GM18870 (cell line): Measurements from ENCODE around the gene MIEF1.
"Not testable (repeated sequence)": the region's sequence is repeated elsewhere in the genome, so short reads cannot be mapped to it uniquely, and the experiment has no call there.

ENCODE experiments used
- ATAC-seq: cut with Tn5 transposase; IDR thresholded peaks from one replicate; pipeline ENCODE4 v1.9.1; 2021; ENCODE audit warnings: moderate library complexity; ENCODE audit not compliant: unreplicated experiment

Gene MIEF1

DNA sequence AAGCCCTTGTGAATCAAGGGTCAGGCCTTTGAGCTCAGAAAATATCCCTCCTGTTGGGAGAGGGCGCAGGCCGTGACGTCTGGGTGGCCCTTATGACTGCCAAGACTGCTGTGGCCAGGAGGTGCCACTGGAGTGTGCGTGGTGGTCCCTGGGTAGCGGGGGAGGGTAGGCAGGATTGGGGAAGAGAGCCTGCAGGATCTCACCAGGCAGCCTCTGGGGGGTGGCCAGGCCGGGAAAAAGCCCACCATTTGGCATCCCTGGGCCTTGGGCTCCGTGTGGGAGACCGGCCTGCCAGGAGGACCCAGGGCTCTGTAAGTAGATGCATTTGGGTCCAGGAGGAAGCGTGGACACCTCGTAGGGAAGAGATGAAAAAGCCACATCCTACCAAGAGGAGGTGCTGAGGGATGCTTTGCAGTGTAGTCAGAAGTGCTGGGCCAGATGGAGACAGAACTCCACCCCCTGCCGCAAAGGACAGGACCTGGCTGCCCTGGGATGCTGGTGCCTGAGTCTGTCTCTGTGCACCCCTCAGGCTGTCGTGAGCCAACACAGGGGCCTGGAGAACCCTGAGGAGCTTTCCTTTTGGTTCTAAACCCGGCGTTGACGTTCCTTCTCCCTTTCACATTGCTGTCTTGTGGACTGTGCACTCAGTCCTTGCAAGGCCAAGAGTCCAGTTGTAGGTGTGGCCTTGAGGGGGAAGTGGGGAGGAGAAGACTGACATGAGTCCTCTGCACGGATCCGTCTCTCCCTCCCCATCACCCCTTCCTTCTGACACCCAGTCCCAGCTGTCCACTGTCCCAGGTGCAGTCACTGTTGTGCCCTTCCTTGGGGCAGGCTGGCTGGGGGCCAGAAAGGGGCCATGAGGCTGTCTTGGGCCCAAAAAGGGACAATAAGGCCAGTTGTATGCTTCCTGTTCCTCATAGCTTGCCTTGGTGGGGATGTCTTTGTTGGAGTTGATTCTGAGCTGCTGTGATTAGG lies 12.7 kb upstream of the MIEF1 start:
- ATAC-seq: peak; percentile 12

DNA sequence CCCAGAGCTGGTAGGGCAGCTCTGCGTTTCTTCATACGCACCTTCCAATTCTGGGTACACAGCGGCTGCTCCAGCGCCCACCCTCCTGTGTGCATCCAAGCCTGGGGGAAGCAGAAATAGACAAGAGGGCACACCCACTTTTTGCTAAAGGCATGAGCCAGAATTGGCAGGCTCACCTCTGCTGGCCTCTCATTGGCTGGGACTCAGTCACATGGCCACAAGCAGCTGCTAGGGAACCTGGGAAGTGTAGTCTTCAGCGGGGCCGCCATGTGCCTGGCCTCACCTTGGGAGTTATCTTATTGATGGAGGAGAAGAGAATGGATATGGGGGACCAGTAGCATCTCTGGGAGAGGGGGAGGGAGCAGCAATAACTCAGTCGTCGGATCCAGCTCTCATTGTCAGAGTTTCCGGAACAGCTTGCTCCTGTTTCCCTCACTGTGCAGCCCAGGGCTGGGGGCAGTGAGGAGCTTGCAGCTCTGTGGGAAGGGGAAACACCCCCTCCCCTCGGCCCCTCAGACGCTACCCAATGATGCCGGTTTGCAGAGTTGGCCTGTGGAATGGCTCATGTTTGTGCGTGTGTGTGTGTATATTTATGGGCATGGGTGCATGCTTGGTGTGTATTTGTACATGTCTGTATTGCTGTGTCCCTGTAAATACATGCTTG lies 11.8 kb upstream of the MIEF1 start:
- peak; percentile 60 for ATAC-seq

DNA sequence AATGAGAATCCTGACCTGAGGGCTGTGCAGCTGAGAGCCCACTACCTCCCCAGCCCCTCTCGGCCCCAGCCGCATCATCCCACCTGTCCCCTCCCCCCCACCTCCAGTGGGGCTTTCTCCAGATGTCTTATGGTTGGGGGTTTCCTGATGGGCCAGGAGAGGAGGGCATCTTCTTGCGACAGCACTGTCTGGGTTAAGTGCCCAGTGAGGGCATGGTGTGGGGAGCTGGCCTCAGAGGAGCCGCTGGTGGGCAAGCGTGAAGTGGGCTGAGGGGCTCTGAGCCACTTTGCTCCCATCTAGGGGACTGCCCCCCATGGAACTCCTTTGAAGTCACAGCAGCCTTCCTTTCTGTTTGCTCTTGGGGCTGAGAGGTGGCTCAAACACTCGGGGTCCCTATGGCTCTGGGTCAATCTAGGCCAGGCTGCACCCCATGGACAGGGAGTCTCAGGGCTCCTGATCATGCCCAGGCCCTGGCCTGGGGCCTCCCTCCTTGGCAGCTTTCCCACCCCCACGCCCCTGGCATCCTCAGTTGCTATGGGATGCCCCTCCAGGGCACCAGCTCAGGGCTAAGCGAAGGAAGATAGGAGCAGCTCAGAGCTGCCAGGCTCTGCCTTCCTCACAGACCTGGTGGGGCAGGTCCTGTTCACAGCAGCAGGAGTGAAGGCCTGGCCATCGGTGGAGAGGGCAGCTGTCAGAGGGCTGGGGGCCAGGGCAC lies 11.0 kb upstream of the MIEF1 start:
- no peak for ATAC-seq

DNA sequence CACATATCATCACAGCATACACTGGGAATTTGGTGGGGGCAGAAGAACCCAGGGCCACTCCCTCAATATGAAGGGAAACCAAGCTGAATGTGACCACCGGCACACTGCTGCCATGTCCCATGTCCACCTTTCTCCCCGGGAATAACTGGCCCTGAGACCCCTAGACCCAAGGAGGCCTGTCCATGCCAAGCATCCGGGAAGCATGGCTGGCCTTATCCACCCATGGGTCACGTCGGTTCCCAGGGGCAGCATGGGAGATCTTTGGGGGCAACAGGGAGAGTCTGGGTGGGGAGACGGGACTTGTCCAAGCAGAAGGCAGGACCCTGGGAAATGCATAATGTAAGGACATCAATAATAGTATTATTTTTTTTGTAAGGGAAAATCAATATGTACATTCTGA lies 10.4 kb upstream of the MIEF1 start:
- no peak for ATAC-seq

DNA sequence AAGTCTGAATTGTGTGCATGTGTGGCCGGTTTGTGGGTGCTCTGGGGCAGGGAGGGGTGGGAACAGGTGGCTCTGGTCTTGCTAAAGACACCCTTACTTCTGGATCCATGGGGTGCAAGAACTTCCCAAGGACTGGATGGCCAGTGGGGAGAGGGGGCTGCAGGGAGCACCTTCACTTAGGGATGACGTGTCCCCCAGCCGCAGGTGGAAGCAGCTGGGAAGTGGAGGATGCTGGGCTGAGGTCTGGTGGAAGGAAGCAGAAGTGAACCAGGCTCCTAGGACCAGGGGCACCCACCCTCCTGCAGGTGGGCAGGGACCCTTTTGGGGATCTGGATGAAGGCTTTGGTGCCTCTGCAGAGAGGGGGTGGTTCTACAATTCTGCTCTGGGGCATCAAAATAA lies 9.9 kb upstream of the MIEF1 start:
- no peak for ATAC-seq

DNA sequence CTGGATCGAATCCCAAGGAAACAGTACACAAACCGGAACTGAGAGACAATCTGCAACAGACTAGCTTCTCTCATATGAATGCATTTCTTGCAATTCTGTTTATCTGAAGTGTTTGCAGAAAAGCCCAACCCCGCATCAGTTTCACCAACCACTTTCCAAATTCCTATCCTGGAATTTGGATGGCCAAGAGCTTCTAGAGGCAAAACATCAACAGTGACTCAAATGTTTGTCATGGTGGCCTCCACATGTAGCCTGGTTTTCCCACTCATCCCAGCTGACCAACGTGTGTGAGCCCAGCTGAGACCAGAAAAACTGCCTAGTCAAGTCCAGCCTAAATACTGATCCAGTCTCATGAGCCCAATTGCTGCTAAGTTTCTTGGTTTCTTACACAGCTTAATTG lies 8.3 kb upstream of the MIEF1 start:
- ATAC-seq: no peak

DNA sequence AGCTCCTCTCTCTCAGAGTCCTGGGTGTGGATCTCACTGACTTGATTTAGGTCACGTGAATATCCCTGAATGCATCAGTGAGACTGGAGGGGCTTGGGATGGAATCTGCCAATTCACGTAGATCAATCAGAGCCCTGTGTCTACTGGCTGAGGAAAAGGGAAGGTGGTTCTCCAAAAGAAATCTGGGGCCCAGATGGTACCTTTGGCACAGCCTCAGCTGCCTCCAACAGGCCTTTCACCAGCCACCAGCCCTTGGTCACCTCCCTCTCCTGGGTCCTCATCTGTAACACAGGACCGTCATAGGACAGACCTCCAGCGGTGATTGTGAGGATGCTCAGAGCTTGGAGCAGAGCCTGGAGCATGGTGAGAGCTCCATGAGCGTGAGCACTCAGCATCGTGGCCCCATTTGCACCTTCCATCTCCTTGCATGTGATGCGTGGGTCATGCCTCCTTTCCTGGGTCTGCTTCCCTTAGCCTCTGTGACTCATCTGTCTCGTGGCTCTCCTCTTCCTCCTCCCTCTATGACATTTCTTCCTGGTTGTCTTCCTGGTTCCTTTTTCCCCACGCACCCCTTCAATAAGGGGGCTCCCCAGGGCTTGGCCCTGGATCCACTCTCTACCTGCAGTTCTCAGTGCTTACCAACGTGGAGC lies 7.5 kb upstream of the MIEF1 start:
- no peak for ATAC-seq

DNA sequence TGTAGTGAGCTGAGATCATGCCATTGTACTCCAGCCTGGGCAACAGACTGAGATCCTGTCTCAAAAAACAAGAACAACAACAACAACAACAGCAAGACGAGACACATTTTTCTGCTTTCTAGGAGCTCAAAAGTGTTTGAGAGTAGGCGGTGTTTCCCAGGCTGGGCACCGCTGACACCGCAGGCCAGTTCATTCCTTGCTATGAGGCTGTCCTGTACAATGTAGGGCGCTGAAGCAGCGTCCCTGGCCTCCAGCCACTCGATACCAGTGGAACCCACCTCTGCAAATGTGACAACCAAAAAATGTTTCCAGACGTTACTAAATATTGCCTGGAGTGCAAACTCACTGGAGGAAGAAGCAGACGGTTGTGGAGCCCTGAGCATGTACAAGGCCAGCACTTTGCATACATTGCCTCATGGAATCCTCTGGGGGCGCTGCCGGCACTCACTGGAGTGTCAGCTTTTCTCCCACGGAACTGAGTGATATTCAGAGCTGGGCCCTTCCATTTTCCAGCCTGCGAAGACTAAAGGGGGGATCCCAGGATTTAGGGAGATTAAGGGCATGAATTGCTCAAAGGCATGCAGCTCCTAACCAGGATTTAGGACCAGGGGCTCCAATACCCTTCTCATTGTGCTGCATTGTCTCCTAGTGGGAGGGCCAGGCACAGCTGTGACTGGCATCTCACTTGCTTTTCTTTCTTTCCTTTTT lies 5.8 kb upstream of the MIEF1 start:
- ATAC-seq: no peak

DNA sequence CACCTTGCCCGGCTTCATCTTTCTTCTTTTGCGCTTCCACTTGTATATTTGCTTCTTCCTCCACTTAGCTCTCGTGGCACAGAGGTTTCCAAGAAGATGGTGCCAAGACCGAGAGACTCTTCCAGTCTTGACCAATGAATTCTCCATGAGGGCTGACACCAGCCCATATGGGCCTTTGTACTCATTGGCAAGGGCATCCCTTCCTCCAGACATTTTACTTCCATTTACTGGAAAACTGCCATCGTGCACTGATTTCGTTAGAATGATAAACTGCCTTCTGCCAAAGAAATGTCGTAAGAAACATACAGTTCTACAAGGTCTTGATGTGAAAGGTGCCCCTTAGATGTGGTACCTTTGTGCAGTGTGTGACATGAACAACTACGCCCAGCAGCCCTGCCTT lies 4.7 kb upstream of the MIEF1 start:
- ATAC-seq: no peak

DNA sequence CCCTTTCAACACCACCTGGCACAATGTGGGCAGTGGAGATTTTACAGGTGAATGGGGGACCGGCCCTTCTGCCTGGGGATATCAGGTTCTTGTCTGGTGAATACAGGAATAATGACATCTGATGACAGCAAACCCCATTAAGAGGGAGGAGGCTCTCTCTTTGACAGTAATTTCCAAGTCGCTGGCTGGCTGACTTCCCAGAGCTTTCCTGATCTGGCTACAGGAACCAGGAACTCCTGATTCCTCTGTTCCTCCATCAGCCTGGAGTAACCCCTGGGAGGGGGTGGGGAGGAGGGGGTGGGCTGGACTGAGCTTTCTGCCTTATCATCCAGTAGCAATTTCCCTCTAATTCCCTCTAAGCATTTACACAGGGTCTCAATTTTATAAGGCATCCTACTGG lies 3.7 kb upstream of the MIEF1 start:
- no peak for ATAC-seq

DNA sequence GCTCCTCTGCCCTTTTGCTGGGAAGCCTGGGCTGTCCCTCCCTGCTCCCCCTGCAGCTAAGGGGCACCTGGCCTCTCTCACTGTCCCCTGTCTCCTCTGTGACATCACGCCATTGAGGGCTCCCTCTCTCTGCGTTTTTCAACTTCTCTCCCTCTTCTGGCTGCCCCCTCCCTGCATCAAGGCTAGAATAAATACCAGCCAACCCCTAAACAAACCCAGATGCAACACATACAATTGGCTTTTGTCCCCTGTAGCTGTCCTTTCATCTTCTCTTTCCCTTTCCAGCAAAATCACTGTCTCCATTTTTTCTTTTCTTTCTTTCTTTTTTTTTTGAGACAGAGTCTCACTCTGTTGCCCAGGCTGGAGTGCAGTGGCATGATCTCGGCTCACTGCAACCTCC lies 3.3 kb upstream of the MIEF1 start:
- ATAC-seq: no peak

DNA sequence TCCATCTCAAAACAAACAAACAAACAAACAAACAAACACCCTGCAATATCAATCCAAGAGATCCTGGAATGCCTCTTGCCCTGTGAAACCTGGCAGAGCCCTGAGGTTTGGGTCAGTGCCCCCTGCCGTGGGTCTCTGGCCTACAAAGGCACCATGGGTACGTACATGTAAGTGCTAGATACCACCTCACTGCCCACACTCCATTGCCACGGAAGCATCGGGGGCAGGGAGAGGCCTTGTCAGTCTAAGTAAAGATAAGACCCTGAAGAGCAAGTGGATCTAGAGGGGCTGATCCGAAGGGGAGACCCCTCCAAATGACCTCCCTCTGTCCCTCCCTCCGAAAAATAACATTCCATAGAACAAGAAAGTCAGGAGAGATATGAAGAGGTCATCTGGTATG lies 2.0 kb upstream of the MIEF1 start:
- ATAC-seq: no peak

DNA sequence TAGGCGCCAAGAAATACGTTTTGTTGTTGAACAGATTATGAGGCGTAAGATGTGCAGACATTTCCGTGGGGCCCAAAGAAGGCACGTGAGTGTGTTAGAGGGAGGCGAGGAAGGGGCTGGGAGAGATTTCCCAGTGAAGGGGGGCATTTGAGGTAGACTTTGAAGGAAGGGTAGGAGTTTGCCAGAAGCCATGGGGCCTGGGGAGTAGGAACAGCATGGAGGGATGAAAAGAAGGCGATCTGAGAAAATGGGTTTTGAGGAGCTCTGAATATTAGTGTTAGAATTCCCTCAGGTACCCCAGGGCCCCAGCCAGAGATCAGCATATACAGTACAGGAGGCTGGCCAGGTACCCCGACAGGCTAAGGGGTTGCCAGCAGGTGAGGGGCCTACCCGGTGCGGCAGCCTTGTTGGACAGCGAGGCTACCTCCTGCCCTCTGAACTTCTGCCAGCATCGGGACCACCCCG lies 414 bp upstream of the MIEF1 start:
- no peak for ATAC-seq

DNA sequence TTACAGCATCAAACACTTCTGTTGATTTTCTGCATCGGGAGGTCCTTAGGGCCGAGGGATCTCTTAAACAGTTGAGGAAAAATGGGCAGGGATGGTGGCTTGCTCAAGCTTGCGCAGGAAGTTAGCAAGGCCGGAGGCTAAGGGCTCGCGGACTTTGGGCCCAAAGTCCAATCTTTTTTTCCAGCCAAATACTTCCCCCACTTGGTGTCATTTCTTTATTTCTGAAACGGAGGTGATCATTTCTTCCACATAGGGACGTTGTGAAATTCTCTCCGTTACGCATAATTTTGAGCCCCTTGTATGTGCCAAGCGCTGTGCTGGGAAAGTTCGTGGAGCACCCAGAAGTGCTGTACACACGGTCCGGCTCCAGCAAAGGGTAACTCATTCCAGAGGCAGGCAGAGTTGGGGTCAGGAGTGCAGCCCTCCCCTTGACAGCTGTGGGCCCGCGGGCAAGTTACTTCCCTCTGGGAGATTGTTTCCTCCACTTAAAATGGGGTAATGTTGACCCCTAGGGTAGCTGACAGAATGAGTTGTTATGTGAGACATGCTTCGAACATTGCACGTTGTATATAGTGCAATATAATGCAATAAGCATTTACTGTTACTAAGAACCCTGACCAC lies 809 bp downstream of the MIEF1 start:
- no peak for ATAC-seq

DNA sequence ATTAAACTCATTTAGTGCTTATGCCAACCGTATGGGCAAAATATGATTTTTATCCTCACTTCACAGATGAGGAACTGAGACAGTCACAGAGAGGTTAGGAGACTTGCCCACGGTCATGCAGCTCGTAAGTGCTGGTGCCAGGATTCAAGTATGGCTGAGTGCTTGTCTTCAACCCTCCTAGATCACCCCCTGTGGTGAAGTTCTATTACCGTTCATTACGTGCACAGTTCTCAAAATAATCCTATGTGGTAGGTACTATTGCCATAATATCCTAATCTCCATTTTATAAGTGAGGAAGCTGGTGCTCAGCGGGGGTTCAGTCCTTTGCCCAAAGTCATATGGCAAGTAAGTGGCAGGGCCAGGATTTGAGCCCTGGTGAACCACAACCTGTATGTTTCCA lies 1.5 kb downstream of the MIEF1 start:
- ATAC-seq: no peak

DNA sequence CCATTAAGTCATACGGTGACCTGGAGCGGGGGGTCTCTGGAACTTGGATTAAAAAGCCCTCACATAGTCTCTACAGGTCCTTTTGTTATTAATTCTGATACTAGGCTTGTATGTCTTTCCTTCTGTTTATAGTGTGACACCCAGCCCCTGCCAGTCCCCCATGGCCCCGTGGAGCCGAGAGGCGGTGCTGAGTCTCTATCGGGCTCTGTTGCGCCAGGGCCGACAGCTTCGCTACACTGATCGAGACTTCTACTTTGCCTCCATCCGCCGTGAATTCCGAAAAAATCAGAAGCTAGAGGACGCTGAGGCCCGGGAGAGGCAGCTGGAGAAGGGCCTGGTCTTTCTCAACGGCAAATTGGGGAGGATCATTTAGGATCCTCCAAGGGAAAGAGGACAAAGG lies 2.0 kb downstream of the MIEF1 start:
- no peak for ATAC-seq

DNA sequence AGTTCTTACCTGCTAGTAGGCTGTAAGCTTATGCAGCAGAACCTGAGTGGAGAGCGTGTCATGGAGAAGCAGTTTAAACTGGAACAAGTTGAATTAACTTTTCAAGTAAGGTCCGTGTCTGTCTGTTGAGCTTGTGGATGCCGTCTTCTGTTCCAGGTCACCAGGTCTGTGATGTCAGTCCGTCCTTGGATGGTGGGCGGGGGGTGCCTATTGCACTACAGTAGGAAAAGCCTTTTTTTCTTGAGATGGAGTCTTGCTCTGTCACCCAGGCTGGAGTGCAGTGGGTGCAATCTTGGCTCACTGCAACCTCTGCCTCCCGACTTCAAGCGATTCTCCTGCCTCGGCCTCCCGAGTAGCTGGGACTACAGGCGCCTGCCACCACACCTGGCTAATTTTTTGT lies 4.9 kb downstream of the MIEF1 start:
- ATAC-seq: not testable (repeated sequence)

DNA sequence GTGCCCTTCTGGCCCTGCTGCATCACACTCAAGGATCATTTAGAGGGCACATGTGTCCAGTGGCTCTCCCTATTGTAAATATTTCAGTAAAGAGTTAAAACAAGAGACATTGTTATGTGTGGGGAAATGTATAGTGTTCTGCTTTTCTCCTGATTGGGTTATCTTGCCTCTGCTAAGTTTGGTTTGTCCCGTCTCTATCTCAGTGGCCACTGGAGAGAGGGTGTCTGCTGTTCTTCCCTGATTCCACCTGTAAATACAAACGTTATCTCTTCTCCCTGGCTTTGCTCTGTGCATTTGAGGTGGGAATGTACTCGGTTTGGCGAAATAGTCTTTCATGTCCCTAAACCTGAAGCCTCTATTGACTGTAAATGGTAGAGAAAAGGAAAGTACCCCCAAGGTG lies 6.3 kb downstream of the MIEF1 start:
- ATAC-seq: no peak

DNA sequence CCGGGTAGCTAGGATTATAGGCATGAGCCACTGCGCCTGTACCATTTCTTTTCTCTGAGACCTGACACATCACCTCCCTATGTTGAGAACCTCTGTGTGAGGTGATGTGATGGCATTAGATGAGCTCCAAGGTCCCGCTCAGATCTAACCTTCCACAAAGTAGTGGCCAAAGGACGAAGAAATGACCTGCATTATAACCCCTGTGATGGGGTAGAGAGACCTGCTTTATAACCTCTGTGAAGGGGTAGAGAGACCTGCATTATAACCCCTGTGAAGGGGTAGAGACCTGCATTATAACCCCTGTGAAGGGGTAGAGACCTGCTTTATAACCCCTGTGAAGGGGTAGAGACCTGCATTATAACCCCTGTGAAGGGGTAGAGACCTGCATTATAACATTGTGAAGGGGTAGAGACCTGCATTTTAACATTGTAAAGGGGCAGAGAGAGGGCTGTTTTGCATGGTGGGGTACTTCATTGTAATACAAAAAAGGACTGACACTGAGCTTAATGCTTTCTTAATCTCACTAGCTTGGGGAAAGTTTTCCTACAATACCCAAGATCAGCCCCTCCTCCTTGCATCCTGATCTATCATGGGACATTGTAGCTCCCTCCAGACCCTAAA lies 8.5 kb downstream of the MIEF1 start:
- ATAC-seq: no peak

DNA sequence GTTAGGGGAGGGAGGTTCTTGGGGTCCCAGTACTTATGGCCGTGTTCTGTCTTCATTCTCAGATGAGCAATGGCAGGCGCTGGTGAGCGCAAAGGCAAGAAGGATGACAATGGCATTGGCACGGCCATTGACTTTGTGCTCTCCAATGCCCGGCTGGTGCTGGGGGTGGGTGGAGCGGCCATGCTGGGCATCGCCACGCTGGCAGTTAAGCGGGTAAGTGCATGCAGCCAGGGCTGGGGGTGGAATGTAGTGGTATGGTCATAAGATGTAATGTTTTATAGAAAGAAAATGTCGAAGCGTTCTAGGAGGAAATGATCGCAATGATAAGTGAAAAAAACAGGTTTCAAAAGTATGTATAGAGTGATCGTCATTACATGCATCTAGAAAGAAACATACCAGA lies 9.1 kb downstream of the MIEF1 start:
- no peak for ATAC-seq
